ENCODE results near the gene MBLAC1.
A peak's percentile ranks its signal among the peaks of the same experiment; 100 is the strongest.

Gene MBLAC1

GRCh38 chr7:100102950-100103840 lies 23.6 kb upstream of the MBLAC1 start:
- Histone ChIP-seq H3K27ac (no peak overlapping the region), H3K4me3 (peak overlapping the region; percentile 99), H3K9ac (ENCODE audit: insufficient read length) (peak overlapping the region; percentile 91), H3K36me3 (ENCODE audit: insufficient read depth, low read length) (peaks cover 47% of the 10 kb centered on the region), H3K9me3 (ENCODE audit: low read depth, low read length) (no peaks in the 10 kb centered on the region)
- DNase-seq (ENCODE audit: low read depth, low spot score), result no peak
- TF ChIP-seq POLR2AphosphoS5 (IDR thresholded peaks at IDR 0.05; ENCODE audit: borderline replicate concordance, low read depth, low read length) (no peak), FOXP2 (optimal IDR thresholded peaks at IDR 0.05; ENCODE audit: control extremely low read depth, extremely low read length, insufficient read depth) (no peak), EZH2 (IDR thresholded peaks at IDR 0.05) (no peak)

GRCh38 chr7:100105534-100105933 lies 21.2 kb upstream of the MBLAC1 start:
- Histone ChIP-seq H3K27ac (no peak overlapping the region), H3K4me3 (no peak overlapping the region), H3K36me3 (ENCODE audit: insufficient read depth, low read length) (peaks cover 44% of the 10 kb centered on the region; the same call in 1 of the 2 replicates), H3K9me3 (ENCODE audit: low read depth, low read length) (no peaks in the 10 kb centered on the region), H3K9ac (ENCODE audit: insufficient read length) (no peak overlapping the region)
- TF ChIP-seq POLR2AphosphoS5 (IDR thresholded peaks at IDR 0.05; ENCODE audit: borderline replicate concordance, low read depth, low read length) (no peak), FOXP2 (optimal IDR thresholded peaks at IDR 0.05; ENCODE audit: control extremely low read depth, extremely low read length, insufficient read depth) (no peak), EZH2 (IDR thresholded peaks at IDR 0.05) (no peak)
- no peak for DNase-seq (ENCODE audit: low read depth, low spot score)

- TF ChIP-seq EZH2 (IDR thresholded peaks at IDR 0.05), result no peak
- no peak for TF ChIP-seq POLR2AphosphoS5 (IDR thresholded peaks at IDR 0.05; ENCODE audit: borderline replicate concordance, low read depth, low read length)
- no peak for TF ChIP-seq FOXP2 (optimal IDR thresholded peaks at IDR 0.05; ENCODE audit: control extremely low read depth, extremely low read length, insufficient read depth)
- H3K36me3 ChIP-seq (ENCODE audit: insufficient read depth, low read length), result peaks cover 54% of the 10 kb centered on the region
- no peaks in the 10 kb centered on the region for H3K9me3 ChIP-seq (ENCODE audit: low read depth, low read length)
- H3K9ac ChIP-seq (ENCODE audit: insufficient read length), result no peak overlapping the region
- DNase-seq (ENCODE audit: low read depth, low spot score), result no peak
- no peak overlapping the region for H3K4me3 ChIP-seq
- H3K27ac ChIP-seq, result no peak overlapping the region
Observed at GRCh38 chr7:100106633-100107032, 20.1 kb upstream of the MBLAC1 start.

GRCh38 chr7:100107125-100107737 lies 19.5 kb upstream of the MBLAC1 start:
- H3K4me3 ChIP-seq, result no peak overlapping the region
- no peak overlapping the region for H3K27ac ChIP-seq
- H3K36me3 ChIP-seq (ENCODE audit: insufficient read depth, low read length), result peaks cover 59% of the 10 kb centered on the region
- TF ChIP-seq FOXP2 (optimal IDR thresholded peaks at IDR 0.05; ENCODE audit: control extremely low read depth, extremely low read length, insufficient read depth), result no peak
- TF ChIP-seq POLR2AphosphoS5 (IDR thresholded peaks at IDR 0.05; ENCODE audit: borderline replicate concordance, low read depth, low read length), result no peak
- TF ChIP-seq EZH2 (IDR thresholded peaks at IDR 0.05), result no peak
- H3K9me3 ChIP-seq (ENCODE audit: low read depth, low read length), result no peaks in the 10 kb centered on the region
- no peak overlapping the region for H3K9ac ChIP-seq (ENCODE audit: insufficient read length)
- DNase-seq (ENCODE audit: low read depth, low spot score), result no peak

GRCh38 chr7:100107890-100108289 lies 18.9 kb upstream of the MBLAC1 start:
- no peak for DNase-seq (ENCODE audit: low read depth, low spot score)
- peaks cover 59% of the 10 kb centered on the region for H3K36me3 ChIP-seq (ENCODE audit: insufficient read depth, low read length)
- TF ChIP-seq FOXP2 (optimal IDR thresholded peaks at IDR 0.05; ENCODE audit: control extremely low read depth, extremely low read length, insufficient read depth) (no peak), EZH2 (IDR thresholded peaks at IDR 0.05) (no peak), POLR2AphosphoS5 (IDR thresholded peaks at IDR 0.05; ENCODE audit: borderline replicate concordance, low read depth, low read length) (no peak)
- no peak overlapping the region for H3K4me3 ChIP-seq
- H3K9ac ChIP-seq (ENCODE audit: insufficient read length), result no peak overlapping the region
- no peak overlapping the region for H3K27ac ChIP-seq
- H3K9me3 ChIP-seq (ENCODE audit: low read depth, low read length), result no peaks in the 10 kb centered on the region

- H3K9ac ChIP-seq (ENCODE audit: insufficient read length), result no peak overlapping the region
- H3K36me3 ChIP-seq (ENCODE audit: insufficient read depth, low read length), result peaks cover 58% of the 10 kb centered on the region
- no peak overlapping the region for H3K4me3 ChIP-seq
- H3K27ac ChIP-seq, result no peak overlapping the region
- TF ChIP-seq POLR2AphosphoS5 (IDR thresholded peaks at IDR 0.05; ENCODE audit: borderline replicate concordance, low read depth, low read length), result no peak
- no peak for TF ChIP-seq FOXP2 (optimal IDR thresholded peaks at IDR 0.05; ENCODE audit: control extremely low read depth, extremely low read length, insufficient read depth)
- no peak for TF ChIP-seq EZH2 (IDR thresholded peaks at IDR 0.05)
- H3K9me3 ChIP-seq (ENCODE audit: low read depth, low read length), result no peaks in the 10 kb centered on the region
- no peak for DNase-seq (ENCODE audit: low read depth, low spot score)
Observed at GRCh38 chr7:100109521-100110163, 17.1 kb upstream of the MBLAC1 start.

DNA sequence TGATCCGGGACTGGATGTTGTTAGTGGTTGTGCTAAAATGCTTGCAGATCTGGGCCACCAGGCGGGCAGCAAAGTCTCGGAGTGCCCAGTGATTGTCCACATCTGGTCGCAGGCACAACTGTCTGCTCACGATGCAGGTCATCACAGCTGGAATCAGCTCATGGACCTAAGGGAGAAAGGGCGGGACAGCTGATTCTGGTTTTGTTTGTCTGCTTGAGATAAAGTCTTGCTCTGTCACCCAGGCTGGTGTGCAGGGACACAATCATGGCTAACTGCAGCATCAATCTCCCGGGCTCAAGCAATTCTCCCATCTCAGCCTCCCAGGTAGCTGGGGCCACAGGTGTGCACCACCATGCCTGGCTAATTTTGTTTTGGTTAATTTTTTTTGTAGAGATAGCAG lies 15.6 kb upstream of the MBLAC1 start:
- no peak overlapping the region for H3K4me3 ChIP-seq
- no peak for TF ChIP-seq POLR2AphosphoS5 (IDR thresholded peaks at IDR 0.05; ENCODE audit: borderline replicate concordance, low read depth, low read length)
- TF ChIP-seq EZH2 (IDR thresholded peaks at IDR 0.05), result no peak
- TF ChIP-seq FOXP2 (optimal IDR thresholded peaks at IDR 0.05; ENCODE audit: control extremely low read depth, extremely low read length, insufficient read depth), result no peak
- H3K27ac ChIP-seq, result no peak overlapping the region
- peaks cover 60% of the 10 kb centered on the region for H3K36me3 ChIP-seq (ENCODE audit: insufficient read depth, low read length)
- H3K9ac ChIP-seq (ENCODE audit: insufficient read length), result no peak overlapping the region
- H3K9me3 ChIP-seq (ENCODE audit: low read depth, low read length), result no peaks in the 10 kb centered on the region
- DNase-seq (ENCODE audit: low read depth, low spot score), result no peak

GRCh38 chr7:100111914-100112313 lies 14.9 kb upstream of the MBLAC1 start:
- Histone ChIP-seq H3K36me3 (ENCODE audit: insufficient read depth, low read length) (peaks cover 56% of the 10 kb centered on the region), H3K9me3 (ENCODE audit: low read depth, low read length) (no peaks in the 10 kb centered on the region), H3K4me3 (no peak overlapping the region), H3K27ac (no peak overlapping the region), H3K9ac (ENCODE audit: insufficient read length) (no peak overlapping the region)
- TF ChIP-seq POLR2AphosphoS5 (IDR thresholded peaks at IDR 0.05; ENCODE audit: borderline replicate concordance, low read depth, low read length), result no peak
- TF ChIP-seq EZH2 (IDR thresholded peaks at IDR 0.05), result no peak
- no peak for TF ChIP-seq FOXP2 (optimal IDR thresholded peaks at IDR 0.05; ENCODE audit: control extremely low read depth, extremely low read length, insufficient read depth)
- DNase-seq (ENCODE audit: low read depth, low spot score), result no peak

Data from SK-N-MC (cell line).